BLaER1 treated with 17β-estradiol and CSF1 and Interleukin-3, amounts not matched to agents 10 nM and 100 nM (cell line): Measurements from ENCODE around the gene NAALAD2.

Experiments
- H3K27ac ChIP-seq, 11 experiments: shearing (Covaris generic); formaldehyde crosslinking; 2 replicates each; pipeline ENCODE4 v1.8.1; 2022
- H3K27me3 ChIP-seq, 11 experiments: shearing (Covaris generic); formaldehyde crosslinking; 2 replicates each; pipeline ENCODE4 v1.8.1; 2022
- H3K36me3 ChIP-seq, 11 experiments: shearing (Covaris generic); formaldehyde crosslinking; 2 replicates each; pipeline ENCODE4 v1.8.1; 2022
- H3K4me1 ChIP-seq, 10 experiments: shearing (Covaris generic); formaldehyde crosslinking; 2 replicates each; pipeline ENCODE4 v1.8.1; 2022
- H3K4me2 ChIP-seq, 11 experiments: shearing (Covaris generic); formaldehyde crosslinking; 2 replicates each; pipeline ENCODE4 v1.8.1; 2022
- H3K4me3 ChIP-seq, 10 experiments: shearing (Covaris generic); formaldehyde crosslinking; 2 replicates each; pipeline ENCODE4 v1.8.1; 2022
- H3K9ac ChIP-seq, 11 experiments: shearing (Covaris generic); formaldehyde crosslinking; 2 replicates each; pipeline ENCODE4 v1.8.1; 2022
- H3K9me3 ChIP-seq, 11 experiments: shearing (Covaris generic); formaldehyde crosslinking; replicated peaks in 1 of 11; 2 replicates each; pipeline ENCODE4 v1.8.1; 2022
- H4K20me1 ChIP-seq, 11 experiments: shearing (Covaris generic); formaldehyde crosslinking; 2 replicates each; pipeline ENCODE4 v1.8.1; 2022
- Cebpa-rat ChIP-seq, 11 experiments: shearing (Covaris generic); IDR thresholded peaks; 2 replicates each; pipeline ENCODE4 v1.8.1; 2022

NAALAD2 gene

GRCh38 chr11:90208857-90209256 is 74.4 kb downstream of the NAALAD2 start:
- Histone ChIP-seq H3K36me3 (peaks cover 83 to 100% (median 92%) of the 10 kb centered on the region in 11 experiments), H4K20me1 (peaks cover 39 to 91% (median 80%) of the 10 kb centered on the region in 11 experiments; a peak in 21 of 22 replicates), H3K4me1 (peaks cover 5 to 19% (median 10%) of the 10 kb centered on the region in 10 experiments; a peak in 17 of 20 replicates), H3K27me3 (no peaks in the 10 kb centered on the region), H3K9me3 (no peaks in the 10 kb centered on the region), H3K9ac (no peak overlapping the region), H3K27ac (no peak overlapping the region), H3K4me3 (no peak overlapping the region), H3K4me2 (no peak overlapping the region)
- no peak for TF ChIP-seq Cebpa-rat (IDR thresholded peaks at IDR 0.05)

- Histone ChIP-seq H4K20me1 (peaks cover 49 to 98% (median 88%) of the 10 kb centered on the region in 11 experiments; a peak in 21 of 22 replicates), H3K27me3 (no peaks in the 10 kb centered on the region), H3K4me1 (peaks cover 0 to 5% (median 0%) of the 10 kb centered on the region in 10 experiments; a peak in 4 of 20 replicates), H3K4me2 (no peak overlapping the region), H3K9me3 (no peaks in the 10 kb centered on the region), H3K36me3 (peaks cover 79 to 100% (median 95%) of the 10 kb centered on the region in 11 experiments), H3K27ac (no peak overlapping the region), H3K4me3 (no peak overlapping the region), H3K9ac (no peak overlapping the region)
- TF ChIP-seq Cebpa-rat (IDR thresholded peaks at IDR 0.05): no peak
Measured at GRCh38 chr11:90213322-90213721, 78.9 kb downstream of the NAALAD2 start.

- TF ChIP-seq Cebpa-rat (IDR thresholded peaks at IDR 0.05): no peak
- H4K20me1 ChIP-seq: peaks cover 75 to 100% (median 98%) of the 10 kb centered on the region in 11 experiments; a peak in 21 of 22 replicates
- H3K4me3 ChIP-seq: no peak overlapping the region
- H3K27me3 ChIP-seq: no peaks in the 10 kb centered on the region
- H3K9me3 ChIP-seq: peaks cover 0 to 19% (median 13%) of the 10 kb centered on the region in 11 experiments; a peak in 15 of 22 replicates
- H3K36me3 ChIP-seq: peaks cover 53 to 97% (median 86%) of the 10 kb centered on the region in 11 experiments
- peaks cover 14 to 37% (median 23%) of the 10 kb centered on the region in 10 experiments for H3K4me1 ChIP-seq
- H3K27ac ChIP-seq: no peak overlapping the region
- H3K9ac ChIP-seq: no peak overlapping the region
- no peak overlapping the region for H3K4me2 ChIP-seq
Measured at GRCh38 chr11:90216611-90217010, 82.1 kb downstream of the NAALAD2 start.

GRCh38 chr11:90218606-90219005 is 84.1 kb downstream of the NAALAD2 start:
- no peaks in the 10 kb centered on the region for H3K27me3 ChIP-seq
- H3K4me3 ChIP-seq: no peak overlapping the region
- H3K4me2 ChIP-seq: peak overlapping the region in 7 of 11 experiments; percentile 9 to 98 (median 42); a peak in 8 of 22 replicates
- H3K9ac ChIP-seq: no peak overlapping the region
- peaks cover 0 to 19% (median 13%) of the 10 kb centered on the region in 11 experiments; a peak in 15 of 22 replicates for H3K9me3 ChIP-seq
- no peak overlapping the region for H3K27ac ChIP-seq
- peaks cover 64 to 92% (median 85%) of the 10 kb centered on the region in 11 experiments; a peak in 21 of 22 replicates for H4K20me1 ChIP-seq
- peaks cover 33 to 78% (median 66%) of the 10 kb centered on the region in 11 experiments; a peak in 21 of 22 replicates for H3K36me3 ChIP-seq
- no peak for TF ChIP-seq Cebpa-rat (IDR thresholded peaks at IDR 0.05)
- peaks cover 18 to 39% (median 25%) of the 10 kb centered on the region in 10 experiments for H3K4me1 ChIP-seq

- H3K4me2 ChIP-seq: peak overlapping the region in 10 of 11 experiments; percentile 0 to 98 (median 84); a peak in 11 of 22 replicates
Measured at GRCh38 chr11:90219438-90219837, 85.0 kb downstream of the NAALAD2 start.

GRCh38 chr11:90220391-90220790 is 85.9 kb downstream of the NAALAD2 start:
- no peak for TF ChIP-seq Cebpa-rat (IDR thresholded peaks at IDR 0.05)
- peak overlapping the region in 3 of 11 experiments; percentile 89 to 93 (median 92); a peak in 2 of 22 replicates for H3K9ac ChIP-seq
- no peaks in the 10 kb centered on the region for H3K27me3 ChIP-seq
- peaks cover 28 to 49% (median 34%) of the 10 kb centered on the region in 10 experiments for H3K4me1 ChIP-seq
- H3K4me2 ChIP-seq: peak overlapping the region; percentile 76 to 98 (median 90)
- peaks cover 18 to 60% (median 49%) of the 10 kb centered on the region in 11 experiments; a peak in 21 of 22 replicates for H3K36me3 ChIP-seq
- H3K9me3 ChIP-seq: peaks cover 0 to 19% (median 13%) of the 10 kb centered on the region in 11 experiments; a peak in 15 of 22 replicates
- peaks cover 61 to 74% (median 68%) of the 10 kb centered on the region in 11 experiments; a peak in 21 of 22 replicates for H4K20me1 ChIP-seq
- peak overlapping the region in 4 of 11 experiments; percentile 10 to 86 (median 25); a peak in 5 of 22 replicates for H3K27ac ChIP-seq
- peak overlapping the region; percentile 77 to 98 (median 88); a peak in 14 of 20 replicates for H3K4me3 ChIP-seq

More at GRCh38 chr11:90219438-90219837, 85.0 kb downstream of the NAALAD2 start:
- peaks cover 26 to 69% (median 58%) of the 10 kb centered on the region in 11 experiments; a peak in 21 of 22 replicates for H3K36me3 ChIP-seq
- H3K27me3 ChIP-seq: no peaks in the 10 kb centered on the region
- peaks cover 61 to 84% (median 78%) of the 10 kb centered on the region in 11 experiments; a peak in 21 of 22 replicates for H4K20me1 ChIP-seq
- peak overlapping the region in 1 of 10 experiments; percentile 90; a peak in 1 of 20 replicates for H3K4me3 ChIP-seq
- peaks cover 0 to 19% (median 13%) of the 10 kb centered on the region in 11 experiments; a peak in 15 of 22 replicates for H3K9me3 ChIP-seq
- H3K27ac ChIP-seq: 0 out of 22 replicates have a peak overlapping the region, but pooled peaks of 1 of the 11 experiments have one; percentile 12
- H3K4me1 ChIP-seq: peaks cover 26 to 48% (median 33%) of the 10 kb centered on the region in 10 experiments
- H3K9ac ChIP-seq: no peak overlapping the region
- TF ChIP-seq Cebpa-rat (IDR thresholded peaks at IDR 0.05): no peak

- Histone ChIP-seq H3K9me3 (peaks cover 0 to 19% (median 13%) of the 10 kb centered on the region in 11 experiments; a peak in 15 of 22 replicates), H3K4me3 (peak overlapping the region; percentile 77 to 98 (median 88)), H3K27me3 (no peaks in the 10 kb centered on the region), H3K9ac (peak overlapping the region; percentile 87 to 96 (median 91)), H3K27ac (peak overlapping the region; percentile 83 to 92 (median 89)), H4K20me1 (peaks cover 50 to 59% (median 54%) of the 10 kb centered on the region in 11 experiments; a peak in 21 of 22 replicates), H3K4me2 (peak overlapping the region; percentile 76 to 98 (median 90)), H3K4me1 (peaks cover 28 to 49% (median 34%) of the 10 kb centered on the region in 10 experiments), H3K36me3 (peaks cover 8 to 44% (median 34%) of the 10 kb centered on the region in 11 experiments; a peak in 21 of 22 replicates)
- no peak for TF ChIP-seq Cebpa-rat (IDR thresholded peaks at IDR 0.05)
Measured at GRCh38 chr11:90221803-90222458, 87.5 kb downstream of the NAALAD2 start.

- peak within 1 kb of the TSS; percentile 83 to 92 (median 89) for H3K27ac ChIP-seq
- H3K27me3 ChIP-seq: no peaks in the 10 kb centered on the region
- no peak for TF ChIP-seq Cebpa-rat (IDR thresholded peaks at IDR 0.05)
- H3K4me1 ChIP-seq: peaks cover 28 to 47% (median 34%) of the 10 kb centered on the region in 10 experiments
- H3K4me2 ChIP-seq: peak within 1 kb of the TSS; percentile 81 to 98 (median 90)
- H4K20me1 ChIP-seq: peaks cover 42 to 52% (median 46%) of the 10 kb centered on the region in 11 experiments; a peak in 21 of 22 replicates
- H3K4me3 ChIP-seq: peak within 1 kb of the TSS; percentile 77 to 98 (median 88)
- peaks cover 1 to 37% (median 27%) of the 10 kb centered on the region in 11 experiments; a peak in 19 of 22 replicates for H3K36me3 ChIP-seq
- H3K9ac ChIP-seq: peak within 1 kb of the TSS; percentile 87 to 96 (median 91)
- peaks cover 0 to 19% (median 14%) of the 10 kb centered on the region in 11 experiments; a peak in 15 of 22 replicates for H3K9me3 ChIP-seq
Measured at GRCh38 chr11:90222459-90223247, 88.2 kb downstream of the NAALAD2 start, which contains the start of gene CHORDC1. CHORDC1 (minus strand) TSS chr11:90223049; CDS start chr11:90222954, 95 bp downstream.
